ENCODE results near the gene GLP2R. TPM values are rescaled to one million over a fixed set of nuclear protein-coding genes. Genes with fewer than 3 reads are reported as not detected.

GLP2R gene
- total RNA-seq, 4 donors from 2014 or later, result 7.2 to 17.2 (median 12.2) TPM

DNA sequence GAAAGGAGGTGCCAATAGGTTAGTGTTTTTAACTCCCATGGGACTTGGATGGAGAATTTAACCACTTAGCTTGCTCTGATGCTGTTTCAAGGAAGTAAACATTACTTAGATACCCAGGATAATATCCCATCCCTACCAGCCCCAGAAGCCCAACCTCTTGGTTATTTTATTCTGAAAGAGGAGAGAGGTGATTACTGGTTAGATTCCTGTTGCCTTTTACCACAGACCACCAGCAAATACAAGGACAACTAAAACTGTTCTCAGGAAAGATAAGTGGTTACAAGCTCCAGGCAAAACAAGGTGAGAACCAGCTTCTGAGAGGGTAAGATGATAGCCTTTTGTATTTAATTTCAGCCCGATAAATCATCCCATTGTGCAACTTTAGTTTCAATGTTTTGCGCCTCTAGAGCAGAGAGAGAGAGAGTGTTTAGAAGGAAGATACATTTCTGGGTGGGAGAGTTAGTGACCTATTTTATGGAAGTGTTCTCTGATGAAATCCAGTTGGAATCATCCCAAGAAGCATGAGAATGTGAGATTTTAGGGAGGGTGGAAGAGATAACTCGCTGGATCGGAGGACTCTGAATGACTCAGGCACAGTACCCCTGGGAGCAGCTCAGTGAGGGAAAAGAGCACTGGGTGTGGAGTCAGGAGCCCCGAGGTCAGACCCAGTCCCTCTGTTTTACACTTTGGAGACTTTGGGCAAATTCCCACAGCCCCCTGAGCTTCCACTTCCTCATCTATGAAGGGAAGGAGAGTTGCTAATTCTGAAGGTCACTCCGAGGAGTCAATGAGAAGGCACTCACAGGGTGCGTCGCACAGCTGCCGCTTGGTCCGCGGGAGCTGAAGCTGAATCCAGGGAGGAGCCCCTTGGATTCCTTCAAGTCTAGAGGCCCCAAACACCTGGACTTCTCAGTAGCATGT is 12.1 kb downstream of the GLP2R start:
- intact Hi-C loops (cut with DNase I; ENCODE audit: low total_unique reads) (no loop called here), in situ Hi-C loops (cut with MboI; ENCODE audit: low pct_ligation_motif_present in 1 of 4, low pct_unique_long_range_greater_than_20kb in 1 of 4, low sequenced_read_pairs in 3 of 4) (no loop called here)
- peak overlapping the region; percentile 53 to 78 (median 66) for H3K27ac ChIP-seq

DNA sequence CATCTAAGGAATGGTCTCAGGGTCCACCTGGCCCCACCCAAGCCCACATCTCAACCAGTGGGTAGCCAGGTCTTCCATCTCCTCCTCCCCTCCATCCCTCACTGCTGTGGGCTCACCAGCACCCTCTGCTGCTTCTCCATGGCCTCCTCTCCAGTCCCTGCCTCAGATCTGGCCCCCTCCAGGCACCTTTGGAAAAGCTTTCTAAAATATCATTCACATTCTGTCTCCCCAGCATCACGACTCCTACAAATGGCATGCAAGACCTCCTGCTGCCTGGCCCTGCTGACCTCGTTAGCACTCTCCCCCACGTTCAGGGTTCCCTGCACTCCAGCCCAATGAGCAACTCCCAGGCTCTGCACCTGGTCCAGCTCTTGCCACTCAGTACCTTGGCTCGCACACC is 13.7 kb downstream of the GLP2R start:
- no peaks in the 10 kb centered on the region for H3K27me3 ChIP-seq
- in situ Hi-C loops (cut with MboI; ENCODE audit: low pct_ligation_motif_present in 1 of 4, low pct_unique_long_range_greater_than_20kb in 1 of 4, low sequenced_read_pairs in 3 of 4) (no loop called here), intact Hi-C loops (cut with DNase I; ENCODE audit: low total_unique reads) (no loop called here)
- no peaks in the 10 kb centered on the region for H3K36me3 ChIP-seq
- H3K4me1 ChIP-seq, result peaks cover 9 to 45% (median 16%) of the 10 kb centered on the region in 4 donors
- H3K4me3 ChIP-seq, result no peak overlapping the region
- H3K9me3 ChIP-seq, result no peaks in the 10 kb centered on the region
- DNase-seq, result no peak
- H3K27ac ChIP-seq, result peak overlapping the region in 2 of 4 donors; percentile 0 to 32
- 55 to 63% methylated on average over 4 of the region's 4 CpGs for WGBS, 2 donors (ENCODE audit: low coverage in 1 of 2)
- TF ChIP-seq, protein P1, sequence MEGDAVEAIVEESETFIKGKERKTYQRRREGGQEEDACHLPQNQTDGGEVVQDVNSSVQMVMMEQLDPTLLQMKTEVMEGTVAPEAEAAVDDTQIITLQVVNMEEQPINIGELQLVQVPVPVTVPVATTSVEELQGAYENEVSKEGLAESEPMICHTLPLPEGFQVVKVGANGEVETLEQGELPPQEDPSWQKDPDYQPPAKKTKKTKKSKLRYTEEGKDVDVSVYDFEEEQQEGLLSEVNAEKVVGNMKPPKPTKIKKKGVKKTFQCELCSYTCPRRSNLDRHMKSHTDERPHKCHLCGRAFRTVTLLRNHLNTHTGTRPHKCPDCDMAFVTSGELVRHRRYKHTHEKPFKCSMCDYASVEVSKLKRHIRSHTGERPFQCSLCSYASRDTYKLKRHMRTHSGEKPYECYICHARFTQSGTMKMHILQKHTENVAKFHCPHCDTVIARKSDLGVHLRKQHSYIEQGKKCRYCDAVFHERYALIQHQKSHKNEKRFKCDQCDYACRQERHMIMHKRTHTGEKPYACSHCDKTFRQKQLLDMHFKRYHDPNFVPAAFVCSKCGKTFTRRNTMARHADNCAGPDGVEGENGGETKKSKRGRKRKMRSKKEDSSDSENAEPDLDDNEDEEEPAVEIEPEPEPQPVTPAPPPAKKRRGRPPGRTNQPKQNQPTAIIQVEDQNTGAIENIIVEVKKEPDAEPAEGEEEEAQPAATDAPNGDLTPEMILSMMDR (IDR thresholded peaks at IDR 0.05), result no peak
- TF ChIP-seq POLR2A (IDR thresholded peaks at IDR 0.05), result no peak
- TF ChIP-seq EP300 (IDR thresholded peaks at IDR 0.05; ENCODE audit: low read depth), result no peak
- TF ChIP-seq POLR2AphosphoS5 (IDR thresholded peaks at IDR 0.05), result no peak

More for the DNA sequence above, 12.1 kb downstream of the GLP2R start:
- no peak overlapping the region for H3K4me3 ChIP-seq
- peak; percentile 17 for DNase-seq
- H3K4me1 ChIP-seq, result peaks cover 9 to 38% (median 15%) of the 10 kb centered on the region in 4 donors
- no peaks in the 10 kb centered on the region for H3K36me3 ChIP-seq
- 64 to 67% methylated on average over 9 to 11 of the region's 11 CpGs for WGBS, 2 donors (ENCODE audit: low coverage in 1 of 2)
- TF ChIP-seq EP300 (IDR thresholded peaks at IDR 0.05; ENCODE audit: low read depth) (no peak), POLR2AphosphoS5 (IDR thresholded peaks at IDR 0.05) (peak in 2 of 3 donors; percentile 58 to 68)
- H3K27me3 ChIP-seq, result no peaks in the 10 kb centered on the region
- H3K9me3 ChIP-seq, result no peaks in the 10 kb centered on the region

DNA sequence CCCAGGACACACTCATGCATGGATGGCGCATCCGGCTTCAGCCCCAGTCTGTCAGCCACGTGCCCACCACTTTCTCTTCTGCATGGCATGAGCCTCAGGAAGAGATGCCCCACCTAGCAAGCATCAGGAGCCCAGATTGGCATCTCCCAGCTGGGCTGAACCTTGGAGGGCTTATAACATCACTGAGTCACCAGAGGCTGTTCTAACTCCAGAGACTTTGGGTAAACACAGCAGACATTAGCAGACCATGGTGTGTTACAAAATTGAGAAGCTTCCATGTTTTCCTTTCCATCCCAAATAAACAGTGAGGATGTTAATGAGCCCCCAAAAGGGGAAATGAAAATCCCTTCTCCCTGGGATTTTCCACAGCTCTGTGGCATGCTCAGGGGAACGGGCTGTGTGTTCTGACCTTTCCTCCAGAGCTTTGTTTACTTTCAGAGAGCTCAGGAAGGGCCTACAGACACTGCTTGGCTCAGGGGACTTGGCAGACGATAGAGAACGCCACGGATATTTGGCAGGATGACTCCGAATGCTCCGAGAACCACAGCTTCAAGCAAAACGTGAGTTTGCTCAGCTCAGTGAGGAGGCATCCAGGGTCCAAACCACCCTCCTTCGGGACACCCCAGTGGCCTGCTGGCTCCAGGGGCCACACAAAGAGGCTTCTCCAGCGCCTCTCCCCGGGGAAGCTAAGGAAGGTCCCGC is 16.5 kb downstream of the GLP2R start:
- peaks cover 9 to 43% (median 16%) of the 10 kb centered on the region in 4 donors for H3K4me1 ChIP-seq
- peak in 2 of 3 donors; percentile 51 to 52 for TF ChIP-seq POLR2AphosphoS5 (IDR thresholded peaks at IDR 0.05)
- TF ChIP-seq POLR2A (IDR thresholded peaks at IDR 0.05), result no peak
- peak overlapping the region; percentile 75 to 92 (median 80) for H3K27ac ChIP-seq
- no peaks in the 10 kb centered on the region for H3K36me3 ChIP-seq
- no peak overlapping the region for H3K4me3 ChIP-seq
- H3K27me3 ChIP-seq, result no peaks in the 10 kb centered on the region
- 53 to 65% methylated on average over 2 to 14 of the region's 14 CpGs for WGBS, 2 donors (ENCODE audit: low coverage in 1 of 2)
- no peaks in the 10 kb centered on the region for H3K9me3 ChIP-seq
- intact Hi-C loops (cut with DNase I; ENCODE audit: low total_unique reads) (no loop called here), in situ Hi-C loops (cut with MboI; ENCODE audit: low pct_ligation_motif_present in 1 of 4, low pct_unique_long_range_greater_than_20kb in 1 of 4, low sequenced_read_pairs in 3 of 4) (no loop called here)
- DNase-seq, result peak; percentile 52

DNA sequence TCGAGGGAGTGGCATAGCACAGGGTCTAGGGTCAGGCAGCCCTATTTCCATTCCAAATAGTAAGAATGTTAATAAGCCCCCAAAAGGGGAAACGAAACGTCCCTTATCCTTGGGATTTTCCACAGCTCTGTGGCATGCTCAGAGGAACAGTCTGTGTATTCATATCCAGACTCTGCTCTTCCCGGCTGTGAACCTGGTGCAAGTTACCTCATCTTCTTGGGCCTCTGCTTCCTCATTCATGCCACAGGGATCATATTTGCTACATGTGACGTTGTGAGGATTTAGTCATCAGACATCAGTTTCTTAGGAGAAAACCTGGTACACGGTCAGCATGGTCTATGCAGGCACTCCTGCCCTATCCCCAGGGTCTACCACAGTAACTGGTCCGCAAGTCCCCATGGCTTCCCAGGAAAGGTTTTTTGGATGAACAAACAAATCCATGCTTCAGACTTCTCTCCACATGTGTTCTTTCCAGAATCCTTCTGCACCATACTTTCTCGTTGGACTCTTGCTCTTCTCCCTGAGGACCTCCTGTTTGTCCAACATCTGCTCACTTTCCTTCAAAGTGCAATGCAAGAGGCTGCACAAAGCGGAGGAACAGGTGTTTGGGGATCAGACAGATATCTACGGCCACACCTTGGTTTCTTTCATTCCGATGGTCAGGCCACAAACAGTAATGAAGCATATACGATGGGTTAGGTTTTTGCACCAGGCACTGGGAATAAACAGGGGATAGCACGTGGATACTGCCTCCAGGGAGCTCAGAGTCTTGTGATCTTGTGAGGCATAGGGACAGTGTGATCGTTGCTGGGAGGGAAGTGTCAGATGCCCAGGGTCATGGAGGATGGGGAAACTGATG is 17.7 kb downstream of the GLP2R start:
- Histone ChIP-seq H3K4me3 (no peak overlapping the region), H3K36me3 (no peaks in the 10 kb centered on the region), H3K27me3 (no peaks in the 10 kb centered on the region), H3K4me1 (peaks cover 7 to 34% (median 14%) of the 10 kb centered on the region in 4 donors), H3K9me3 (no peaks in the 10 kb centered on the region), H3K27ac (peak overlapping the region; percentile 75 to 92 (median 80))
- 72 to 84% methylated on average over 6 to 14 of the region's 14 CpGs for WGBS, 2 donors (ENCODE audit: low coverage in 1 of 2)
- TF ChIP-seq, protein P1 (IDR thresholded peaks at IDR 0.05), result no peak
- TF ChIP-seq POLR2AphosphoS5 (IDR thresholded peaks at IDR 0.05), result no peak
- TF ChIP-seq POLR2A (IDR thresholded peaks at IDR 0.05), result no peak
- no peak for TF ChIP-seq EP300 (IDR thresholded peaks at IDR 0.05; ENCODE audit: low read depth)
- in situ Hi-C loops (cut with MboI; ENCODE audit: low pct_ligation_motif_present in 1 of 4, low pct_unique_long_range_greater_than_20kb in 1 of 4, low sequenced_read_pairs in 3 of 4), result no loop called here
- intact Hi-C loops (cut with DNase I; ENCODE audit: low total_unique reads), result no loop called here
- DNase-seq, result no peak
